Fibroblast of skin of left biceps (primary cell): ENCODE results near the gene SLC47A1.
"Not testable (repeated sequence)": the region's sequence is repeated elsewhere in the genome, so short reads cannot be mapped to it uniquely, and the experiment has no call there.

Experiments used
- DNase-seq, 2 experiments: peaks; one replicate each; pipeline ENCODE4 v3.0.0-alpha.2; 2013; ENCODE audit warnings: low read depth in 2 of 2

Gene SLC47A1

DNA sequence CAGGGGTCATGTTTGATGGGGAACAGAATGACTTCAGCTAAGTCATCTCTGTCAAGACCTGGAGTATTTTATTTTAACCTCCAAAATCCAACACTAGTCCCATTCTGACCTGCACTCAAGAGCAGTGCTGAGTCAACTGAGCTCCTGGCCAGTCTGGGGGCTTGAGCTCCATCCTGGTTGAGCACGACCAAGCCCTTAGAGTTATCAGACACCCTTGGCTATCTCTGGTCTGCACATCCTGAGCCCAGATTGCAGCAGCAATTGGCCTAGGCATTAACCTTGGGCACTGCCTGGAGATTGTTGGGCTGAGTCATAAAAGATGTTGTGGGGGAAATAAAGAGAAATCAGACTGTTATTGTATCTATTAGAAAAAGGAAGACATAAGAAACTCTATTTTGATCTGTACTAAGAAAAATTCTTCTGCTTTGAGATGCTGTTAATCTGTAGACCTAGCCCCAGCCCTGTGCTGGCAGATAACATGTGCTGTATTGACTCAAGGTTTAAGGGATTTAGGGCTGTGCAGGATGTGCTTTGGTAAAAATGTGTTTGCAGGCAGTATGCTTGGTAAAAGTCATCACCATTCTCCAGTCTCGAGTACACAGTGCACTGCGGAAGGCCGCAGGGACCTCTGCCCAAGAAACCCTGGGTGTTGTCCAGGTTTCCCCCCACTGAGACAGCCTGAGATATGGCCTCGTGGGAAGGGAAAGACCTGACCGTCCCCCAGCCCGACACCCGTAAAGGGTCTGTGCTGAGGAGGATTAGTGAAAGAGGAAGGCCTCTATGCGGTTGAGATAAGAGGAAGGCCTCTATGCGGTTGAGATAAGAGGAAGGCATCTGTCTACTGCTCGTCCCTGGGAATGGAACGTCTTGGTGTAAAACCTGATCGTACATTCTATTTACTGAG lies 14.0 kb upstream of the SLC47A1 start:
- DNase-seq = not testable (repeated sequence)

GRCh38 chr17:19520641-19521040 lies 13.0 kb upstream of the SLC47A1 start:
- no peak for DNase-seq

DNA sequence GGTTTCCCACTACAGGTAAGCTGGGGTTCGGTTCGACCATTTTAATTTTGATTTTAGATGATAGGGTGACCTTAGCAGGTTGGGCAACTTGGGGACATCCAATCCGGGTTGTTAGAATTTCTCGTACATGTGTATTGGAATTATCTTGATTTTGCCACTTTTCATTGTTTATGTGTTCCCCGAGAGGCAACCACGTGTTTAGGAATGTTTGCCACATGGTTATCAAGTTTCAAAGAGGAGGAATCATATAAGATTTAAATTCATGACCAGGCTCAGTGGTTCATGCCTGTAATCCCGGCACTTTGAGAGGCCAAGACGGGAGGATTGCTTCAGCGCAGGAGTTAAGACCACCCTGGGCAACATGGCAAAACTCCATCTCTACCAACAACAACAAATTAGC lies 10.0 kb upstream of the SLC47A1 start:
- DNase-seq = no peak

- not testable (repeated sequence) for DNase-seq
Observed at GRCh38 chr17:19526950-19527349, 6.7 kb upstream of the SLC47A1 start.

DNA sequence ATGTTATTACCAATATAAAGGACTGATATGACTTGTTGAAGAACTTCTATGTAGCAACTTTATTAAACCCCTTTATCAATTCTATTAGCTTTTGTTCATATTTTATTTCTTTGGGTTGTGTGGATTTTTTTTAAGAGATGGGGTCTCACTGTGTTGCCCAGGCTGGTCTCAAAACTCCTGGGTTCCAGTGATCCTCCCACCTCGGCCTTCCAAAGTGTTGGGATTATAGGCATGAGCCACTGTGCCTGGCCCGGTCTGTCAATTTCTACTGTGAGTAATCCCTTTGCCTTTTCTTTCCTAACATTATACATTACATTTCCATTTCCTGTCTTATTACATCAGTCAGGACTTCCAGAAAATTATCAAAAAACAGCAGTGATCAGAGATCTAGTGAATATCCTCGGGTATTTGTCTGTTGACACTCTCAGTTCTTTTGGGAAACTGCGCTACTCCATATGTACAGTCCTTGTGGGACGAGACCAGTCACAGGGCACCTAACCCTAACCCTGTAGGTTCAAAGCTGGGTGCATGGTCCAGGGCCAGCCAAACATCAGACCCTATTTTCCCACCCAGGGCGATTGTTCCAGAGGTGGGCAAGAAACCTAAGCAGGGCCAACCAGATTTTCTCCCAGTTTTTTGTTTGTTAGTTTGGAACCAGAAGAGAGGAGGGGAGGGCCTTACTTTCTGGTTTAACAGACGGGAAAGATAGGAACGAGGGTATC lies 1.7 kb upstream of the SLC47A1 start:
- no peak for DNase-seq

DNA sequence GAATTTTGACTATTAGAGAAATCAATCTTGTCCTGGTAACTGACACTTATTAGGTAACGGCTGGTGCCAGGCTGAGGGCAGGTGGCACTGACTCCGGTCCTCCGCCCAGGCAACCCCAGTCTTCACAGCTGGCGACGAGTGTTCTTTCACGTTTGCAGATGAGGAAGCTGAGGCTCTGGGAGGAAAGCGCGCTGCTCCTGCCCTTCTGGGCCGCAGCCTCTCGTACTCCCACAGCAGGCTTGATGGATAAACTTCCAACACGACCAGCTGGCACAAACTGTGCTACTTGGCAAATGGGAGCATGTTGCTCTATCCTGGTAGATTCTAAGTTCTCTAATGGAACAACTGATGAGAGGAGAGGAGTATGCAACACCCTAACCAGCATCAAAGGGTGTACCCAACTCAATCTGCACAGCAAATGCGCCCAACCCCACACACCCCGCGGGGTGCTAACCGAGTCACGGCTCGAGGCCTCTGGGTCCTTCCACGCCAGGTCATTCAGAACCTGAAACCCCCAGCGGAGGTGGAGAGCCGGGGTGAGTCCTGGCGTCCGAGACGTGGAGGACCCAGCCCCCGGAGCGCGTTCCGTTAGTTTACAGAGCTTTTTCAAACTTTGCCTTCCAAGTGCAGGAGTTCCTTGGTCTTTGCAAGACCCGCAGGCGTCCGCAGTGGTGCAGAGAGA lies 477 bp upstream of the SLC47A1 start:
- DNase-seq = no peak

DNA sequence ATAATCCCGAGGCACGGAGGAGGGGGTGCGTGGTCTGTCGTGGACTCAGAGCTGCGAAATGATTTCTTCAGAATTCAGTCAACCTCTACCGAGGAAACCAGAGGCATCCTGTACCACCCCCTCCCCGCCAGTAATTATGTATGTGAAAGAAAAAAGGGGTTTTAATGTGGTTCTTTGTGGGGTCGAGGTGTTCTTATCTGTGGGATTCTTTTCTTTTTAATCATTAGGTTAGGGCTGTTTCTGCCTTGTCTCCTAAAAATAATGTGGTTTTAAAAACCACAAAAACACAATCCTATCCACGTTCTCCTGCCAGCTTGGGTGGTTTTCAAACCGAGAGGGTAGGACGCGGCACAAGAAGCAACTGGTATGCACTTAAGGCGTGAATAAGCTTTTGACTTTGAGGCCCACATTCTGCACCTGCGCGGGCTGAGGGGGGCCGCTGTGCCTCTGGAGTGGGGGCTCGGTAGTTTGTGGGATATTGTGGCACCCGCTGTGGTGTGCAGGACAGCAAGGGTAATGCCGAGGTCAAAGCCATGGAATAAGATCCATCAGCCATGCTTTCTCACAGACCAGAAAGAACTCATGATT lies 1.0 kb downstream of the SLC47A1 start:
- no peak for DNase-seq

GRCh38 chr17:19537111-19537510 lies 3.5 kb downstream of the SLC47A1 start:
- no peak for DNase-seq

DNA sequence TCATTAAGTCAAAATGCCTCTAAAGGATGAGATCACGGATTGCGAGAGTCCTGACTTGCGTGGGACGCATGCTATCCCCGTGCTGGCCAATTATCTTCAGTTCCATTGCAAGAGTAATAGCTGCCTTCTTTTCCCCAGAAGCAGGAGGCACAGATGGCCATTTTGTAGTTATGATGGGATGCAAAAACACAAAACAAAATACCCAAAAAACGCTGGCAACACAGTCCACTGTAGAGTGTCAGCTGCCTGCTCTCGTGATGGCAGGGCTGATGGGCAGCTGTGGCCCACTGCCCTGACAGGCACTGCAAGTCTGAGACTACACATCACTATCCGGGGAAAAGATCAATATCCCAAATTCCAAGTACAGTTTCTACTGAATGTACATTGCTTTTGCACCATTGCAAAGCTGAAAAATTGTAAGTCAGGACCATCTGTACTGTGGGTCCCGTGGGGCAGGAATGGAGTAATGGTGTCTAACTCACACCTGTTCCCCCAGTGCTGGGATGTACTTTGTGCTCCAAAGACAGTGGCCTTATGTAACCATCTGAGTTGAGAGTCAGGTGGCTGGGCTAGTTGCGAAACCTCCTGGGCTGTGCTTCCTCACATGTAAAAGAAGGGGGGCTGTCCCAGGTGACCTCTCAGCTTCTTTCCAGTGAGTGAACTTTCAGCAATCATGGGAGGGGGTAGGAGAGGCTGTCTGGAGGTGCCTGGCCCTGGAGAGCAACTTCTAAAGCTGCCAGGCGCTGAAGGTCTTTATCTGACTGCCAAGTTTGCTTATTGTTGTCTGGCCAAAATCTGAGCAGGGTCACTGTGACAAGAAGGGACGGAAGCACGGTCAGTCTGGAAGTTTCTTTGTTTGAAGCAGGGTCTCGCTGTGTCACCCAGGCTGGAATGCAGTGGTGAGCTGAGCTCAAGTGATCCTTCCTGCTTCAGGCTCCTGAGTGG lies 4.7 kb downstream of the SLC47A1 start:
- DNase-seq = no peak

- DNase-seq = no peak
Observed at GRCh38 chr17:19539040-19539399, 5.4 kb downstream of the SLC47A1 start.

GRCh38 chr17:19539841-19540311 lies 6.2 kb downstream of the SLC47A1 start:
- DNase-seq = no peak

DNA sequence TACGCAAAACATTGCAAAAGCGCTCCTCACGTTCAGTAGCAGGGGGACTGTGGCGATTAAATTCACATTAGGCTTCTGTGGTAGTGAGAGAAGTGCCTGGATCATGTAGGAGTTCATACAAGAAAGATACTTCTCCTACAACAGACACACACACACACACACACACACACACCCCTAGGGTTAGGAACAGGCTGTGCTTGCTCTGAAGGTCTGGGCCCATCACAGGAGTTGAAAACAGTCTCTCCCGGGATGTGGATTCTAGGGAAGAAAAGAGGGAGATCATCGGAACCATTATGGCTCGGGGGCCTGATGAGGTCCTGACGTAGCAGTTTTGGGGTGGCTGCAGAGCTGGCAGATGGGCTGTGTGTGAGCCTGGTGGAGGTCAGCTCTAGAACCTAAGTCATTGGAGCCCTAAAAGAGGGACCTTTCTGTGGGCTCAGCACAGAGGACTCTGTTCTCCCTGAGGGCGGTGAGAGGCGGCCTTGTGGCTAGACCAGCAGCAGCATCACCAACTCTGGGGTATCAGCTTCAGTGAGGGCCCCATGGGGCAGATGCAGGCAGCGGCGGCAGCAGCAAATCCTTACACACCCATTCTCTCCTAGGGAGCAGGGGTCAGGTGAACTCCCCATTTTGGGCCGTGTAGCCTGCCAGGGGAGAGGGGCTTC lies 7.2 kb downstream of the SLC47A1 start:
- no peak for DNase-seq

DNA sequence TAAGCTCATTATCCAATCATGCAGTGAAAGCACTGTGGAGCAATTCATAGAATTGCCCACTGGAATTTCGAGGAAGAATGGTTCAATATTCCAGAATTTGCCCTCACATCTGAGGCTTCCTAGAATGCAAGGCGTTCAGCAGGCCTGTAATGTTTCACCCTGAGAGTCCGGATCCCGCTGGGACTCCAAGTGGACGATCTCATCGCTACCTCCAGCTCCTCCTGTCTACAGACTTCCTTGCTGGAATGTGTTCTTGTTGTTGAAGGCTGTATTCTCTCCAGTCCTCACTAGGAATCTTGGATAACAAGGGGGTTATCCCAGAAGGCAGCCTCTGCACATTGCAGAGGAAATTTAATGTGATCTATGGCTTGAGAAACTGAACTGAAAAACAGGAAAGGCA lies 7.8 kb downstream of the SLC47A1 start:
- no peak for DNase-seq

GRCh38 chr17:19542247-19542646 lies 8.6 kb downstream of the SLC47A1 start:
- DNase-seq = no peak

DNA sequence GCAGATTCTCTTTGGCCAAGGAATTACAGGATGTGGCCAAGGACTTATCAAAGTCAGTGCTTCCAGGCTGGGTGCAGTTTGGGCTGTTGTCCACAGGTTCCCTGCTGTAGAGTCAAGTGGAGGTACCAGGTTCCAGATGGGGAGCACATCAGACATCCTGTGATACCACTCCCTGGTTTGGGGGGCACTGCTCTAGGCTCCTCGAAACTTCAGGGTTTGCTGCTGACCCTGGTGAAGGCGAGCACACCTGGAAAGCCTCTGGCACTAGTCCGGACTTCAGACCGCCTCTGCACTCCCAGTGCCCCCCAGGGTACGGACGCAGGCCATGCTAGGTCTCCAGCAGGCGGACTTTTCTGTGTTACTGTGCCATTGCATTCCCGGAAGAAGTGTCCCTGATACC lies 10.7 kb downstream of the SLC47A1 start:
- DNase-seq = no peak

DNA sequence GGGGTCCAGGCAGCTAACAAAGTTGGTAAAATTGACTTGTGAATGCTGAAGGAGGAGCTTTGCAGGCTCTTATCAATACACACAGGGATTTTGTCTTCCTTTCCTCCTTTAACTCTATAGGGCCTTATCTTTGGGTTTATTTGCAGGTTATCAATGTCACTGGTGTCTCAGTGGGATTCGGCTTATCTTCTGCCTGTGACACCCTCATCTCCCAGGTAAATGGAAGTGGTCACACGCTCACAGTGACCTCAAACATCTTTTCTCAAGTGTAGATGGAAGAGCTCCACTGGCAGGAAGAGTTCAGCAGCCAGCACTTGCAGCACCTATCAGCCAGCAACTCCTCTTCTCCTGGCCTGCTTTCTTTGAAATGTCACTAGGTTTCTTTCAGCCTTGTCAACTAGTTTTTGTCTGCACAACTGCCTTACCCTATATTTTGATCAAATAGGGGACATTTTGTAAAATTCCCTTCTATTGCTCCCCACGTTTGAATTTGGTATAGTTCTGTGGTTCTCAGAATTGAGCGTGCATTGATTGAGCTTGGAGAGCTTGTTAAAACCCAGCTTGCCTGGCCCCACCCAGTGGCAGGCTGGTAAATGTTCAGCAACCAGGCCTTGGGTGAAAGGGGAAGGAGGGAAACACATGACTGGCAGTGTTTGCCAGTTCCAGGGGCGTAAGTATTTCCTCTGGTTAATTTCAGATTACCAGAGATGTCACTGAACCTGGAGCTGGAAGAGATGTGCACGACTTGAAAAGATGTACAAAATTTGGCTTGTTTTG lies 12.8 kb downstream of the SLC47A1 start:
- no peak for DNase-seq

- DNase-seq = no peak
Observed at GRCh38 chr17:19549746-19550623, 16.3 kb downstream of the SLC47A1 start.

DNA sequence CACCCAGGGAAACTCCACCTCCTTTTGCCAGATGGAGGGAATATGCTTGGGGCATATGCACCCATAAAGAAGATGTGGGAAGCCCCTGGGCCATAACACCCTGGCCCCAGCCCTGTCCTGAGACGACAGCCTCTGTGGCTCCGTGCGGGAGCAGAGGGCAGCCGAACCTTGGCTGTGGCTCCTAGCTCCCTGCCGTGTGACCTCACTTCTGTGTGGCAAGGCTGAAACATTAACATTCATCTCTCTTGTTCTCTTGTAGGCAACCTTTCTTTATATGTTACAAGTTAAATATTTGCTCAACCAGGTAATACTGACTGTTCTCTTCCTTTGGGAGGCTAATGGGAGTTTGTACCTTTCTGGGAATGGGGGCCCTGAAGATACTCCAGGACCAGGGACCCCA lies 17.5 kb downstream of the SLC47A1 start:
- no peak for DNase-seq
